SK-N-MC (cell line): ENCODE results near the gene UBE2G2.

Experiments used
- EZH2 ChIP-seq: fragments of 200-600 bp; sonication (generic); IDR thresholded peaks from one replicate; pipeline ENCODE4 v1.6.1; 2017; ENCODE audit warnings: antibody characterized with exemption
- FOXP2 ChIP-seq: optimal IDR thresholded peaks from 2 replicates; pipeline ENCODE3; 2011; ENCODE audit warnings: mild to moderate bottlenecking, moderate library complexity; ENCODE audit not compliant: insufficient read depth; ENCODE audit errors: extremely low read length, control extremely low read depth
- POLR2AphosphoS5 ChIP-seq: IDR thresholded peaks from 2 replicates; pipeline ENCODE4 v1.6.1; 2012; ENCODE audit warnings: mild to moderate bottlenecking, low read depth, low read length, borderline replicate concordance

- no peak for TF ChIP-seq POLR2AphosphoS5
- TF ChIP-seq EZH2, result no peak
- no peak for TF ChIP-seq FOXP2
Measured at GRCh38 chr21:44774972-44775371, 26.6 kb downstream of the UBE2G2 start.
